ENCODE data around the gene STRN. TPM values are rescaled to one million over a fixed set of nuclear protein-coding genes. Genes with fewer than 3 reads are reported as not detected.

The STRN gene
- total and polyA plus RNA-seq, 11 donors, result 9.2 to 101 (median 62.7) TPM

DNA sequence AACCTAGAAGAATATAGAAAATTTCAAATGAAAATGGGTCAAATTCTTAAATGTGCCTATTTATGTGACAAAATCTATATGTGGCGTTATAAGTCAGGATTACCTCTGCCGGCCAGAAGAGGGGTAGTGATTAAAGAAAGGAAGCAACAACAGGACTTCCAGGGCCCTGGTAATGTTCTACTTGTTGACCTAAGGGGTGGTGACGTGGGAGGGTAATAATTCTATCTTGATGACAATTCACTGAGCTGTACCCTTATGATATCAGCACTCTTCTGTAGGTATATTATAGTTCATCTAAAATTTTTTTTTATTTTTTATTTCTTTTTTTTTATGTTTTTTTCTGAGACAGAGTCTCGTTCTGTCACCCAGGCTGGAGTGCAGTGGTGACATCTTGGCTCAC lies 87.9 kb downstream of the STRN start:
- Histone ChIP-seq H3K27ac (no peak overlapping the region), H3K4me3 (no peak overlapping the region), H3K4me1 (no peaks in the 10 kb centered on the region), H3K36me3 (peaks cover 0 to 100% (median 92%) of the 10 kb centered on the region in 9 donors), H3K27me3 (no peaks in the 10 kb centered on the region), H3K9me3 (peaks cover 0 to 5% (median 0%) of the 10 kb centered on the region in 12 donors)
- ATAC-seq (no peak), DNase-seq (no peak)
- 89 to 95% (median 91%) methylated on average over 4 of the region's 4 CpGs for WGBS, 4 donors
- intact Hi-C loops (cut with DNase I), result no loop called here
- TF ChIP-seq, protein P1, sequence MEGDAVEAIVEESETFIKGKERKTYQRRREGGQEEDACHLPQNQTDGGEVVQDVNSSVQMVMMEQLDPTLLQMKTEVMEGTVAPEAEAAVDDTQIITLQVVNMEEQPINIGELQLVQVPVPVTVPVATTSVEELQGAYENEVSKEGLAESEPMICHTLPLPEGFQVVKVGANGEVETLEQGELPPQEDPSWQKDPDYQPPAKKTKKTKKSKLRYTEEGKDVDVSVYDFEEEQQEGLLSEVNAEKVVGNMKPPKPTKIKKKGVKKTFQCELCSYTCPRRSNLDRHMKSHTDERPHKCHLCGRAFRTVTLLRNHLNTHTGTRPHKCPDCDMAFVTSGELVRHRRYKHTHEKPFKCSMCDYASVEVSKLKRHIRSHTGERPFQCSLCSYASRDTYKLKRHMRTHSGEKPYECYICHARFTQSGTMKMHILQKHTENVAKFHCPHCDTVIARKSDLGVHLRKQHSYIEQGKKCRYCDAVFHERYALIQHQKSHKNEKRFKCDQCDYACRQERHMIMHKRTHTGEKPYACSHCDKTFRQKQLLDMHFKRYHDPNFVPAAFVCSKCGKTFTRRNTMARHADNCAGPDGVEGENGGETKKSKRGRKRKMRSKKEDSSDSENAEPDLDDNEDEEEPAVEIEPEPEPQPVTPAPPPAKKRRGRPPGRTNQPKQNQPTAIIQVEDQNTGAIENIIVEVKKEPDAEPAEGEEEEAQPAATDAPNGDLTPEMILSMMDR (IDR thresholded peaks at IDR 0.05), result no peak
- TF ChIP-seq POLR2A (IDR thresholded peaks at IDR 0.05), result no peak

DNA sequence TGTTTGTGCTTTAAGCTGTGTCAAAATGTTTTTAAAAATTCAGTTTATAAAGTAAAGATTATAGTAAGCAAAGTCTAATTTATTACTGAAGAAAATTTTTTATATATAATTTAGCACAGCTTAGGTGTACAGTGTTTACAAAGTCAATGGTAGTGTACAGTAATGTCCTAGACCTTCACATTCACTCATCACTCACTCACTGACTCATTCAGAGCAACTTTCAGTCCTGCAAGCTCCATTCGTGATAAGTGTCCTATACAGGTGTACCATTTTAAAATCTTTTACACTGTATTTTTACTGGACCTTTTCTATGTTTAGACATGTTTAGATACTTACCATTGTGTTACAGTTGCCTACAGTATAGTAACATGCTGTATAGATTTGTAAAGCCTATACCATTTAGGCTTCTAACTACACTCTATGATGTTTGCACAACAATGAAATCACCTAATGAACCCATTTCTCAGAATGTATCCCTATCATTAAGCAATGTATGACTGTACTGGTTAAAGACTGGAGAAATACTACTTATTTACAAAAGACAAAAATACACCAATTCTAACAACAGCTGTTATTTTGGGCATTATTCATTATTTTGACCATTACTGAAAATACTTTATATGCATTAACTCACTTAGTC lies 95.1 kb downstream of the STRN start:
- Histone ChIP-seq H3K36me3 (peaks cover 0 to 99% (median 80%) of the 10 kb centered on the region in 9 donors), H3K4me1 (peaks cover 0 to 3% (median 0%) of the 10 kb centered on the region in 12 donors), H3K4me3 (no peak overlapping the region), H3K27ac (no peak overlapping the region), H3K9me3 (peaks cover 0 to 5% (median 0%) of the 10 kb centered on the region in 12 donors), H3K27me3 (no peaks in the 10 kb centered on the region)
- intact Hi-C loops (cut with DNase I), result no loop called here
- DNase-seq, result no peak
- no peak for ATAC-seq
- WGBS, 4 donors, result 47 to 62% (median 53%) methylated on average over 1 of the region's 1 CpG
- TF ChIP-seq, protein P1 (IDR thresholded peaks at IDR 0.05), result no peak
- TF ChIP-seq POLR2A (IDR thresholded peaks at IDR 0.05), result no peak

- ATAC-seq (no peak), DNase-seq (no peak)
- no peak overlapping the region for H3K27ac ChIP-seq
- peaks cover 0 to 3% (median 0%) of the 10 kb centered on the region in 12 donors for H3K4me1 ChIP-seq
- peaks cover 0 to 4% (median 0%) of the 10 kb centered on the region in 12 donors for H3K9me3 ChIP-seq
- TF ChIP-seq, protein P1 (IDR thresholded peaks at IDR 0.05), result no peak
- no peak for TF ChIP-seq POLR2A (IDR thresholded peaks at IDR 0.05)
- peaks cover 0 to 98% (median 80%) of the 10 kb centered on the region in 9 donors for H3K36me3 ChIP-seq
- WGBS, 4 donors, result 64 to 82% (median 71%) methylated on average over 3 of the region's 3 CpGs
- H3K27me3 ChIP-seq, result no peaks in the 10 kb centered on the region
- intact Hi-C loops (cut with DNase I), result no loop called here
- H3K4me3 ChIP-seq, result no peak overlapping the region
These were observed 96.7 kb downstream of the STRN start for GRCh38 chr2:36869606-36870005.

- 97 to 99% (median 98%) methylated on average over 2 of the region's 2 CpGs for WGBS, 4 donors
- H3K9me3 ChIP-seq, result no peaks in the 10 kb centered on the region
- H3K4me1 ChIP-seq, result no peaks in the 10 kb centered on the region
- ATAC-seq, result no peak
- peaks cover 0 to 82% (median 55%) of the 10 kb centered on the region in 9 donors for H3K36me3 ChIP-seq
- no peaks in the 10 kb centered on the region for H3K27me3 ChIP-seq
- no peak overlapping the region for H3K27ac ChIP-seq
- no peak for DNase-seq
- no peak for TF ChIP-seq POLR2A (IDR thresholded peaks at IDR 0.05)
- TF ChIP-seq, protein P1 (IDR thresholded peaks at IDR 0.05), result no peak
- no peak overlapping the region for H3K4me3 ChIP-seq
- intact Hi-C loops (cut with DNase I), result no loop called here
These were observed 104.4 kb downstream of the STRN start for GRCh38 chr2:36861896-36862295.
